ENCODE measurements around the gene PIK3CA.

DNA sequence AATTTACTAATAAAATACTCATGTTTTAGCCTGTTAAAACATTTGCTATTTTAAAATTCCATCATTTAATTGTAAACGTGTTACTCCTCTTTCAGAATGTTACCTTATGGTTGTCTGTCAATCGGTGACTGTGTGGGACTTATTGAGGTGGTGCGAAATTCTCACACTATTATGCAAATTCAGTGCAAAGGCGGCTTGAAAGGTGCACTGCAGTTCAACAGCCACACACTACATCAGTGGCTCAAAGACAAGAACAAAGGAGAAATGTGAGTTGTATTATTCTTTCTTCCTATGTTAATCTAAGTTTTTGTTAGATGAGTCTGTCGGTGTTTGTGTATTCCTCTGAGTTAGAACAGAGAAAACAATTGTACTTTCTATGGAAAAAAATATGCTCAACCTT lies 81.0 kb downstream of the PIK3CA start:
- no peak for TF ChIP-seq EZH2 (IDR thresholded peaks at IDR 0.05; ENCODE audit: insufficient read depth, poor library complexity, severe bottlenecking)
- TF ChIP-seq EZH2phosphoT487 (IDR thresholded peaks at IDR 0.05; ENCODE audit: insufficient read depth, low read depth), result no peak

Data from GM23248 (cell line).